Measurements from ENCODE around the gene ENO2.

The ENO2 gene

GRCh38 chr12:6929466-6930452 is 15.4 kb downstream of the ENO2 start:
- TF ChIP-seq CTCF (IDR thresholded peaks at IDR 0.05; ENCODE audit: insufficient read depth, low read length, missing control alignments): no peak
- ChIA-PET POLR2A (interaction anchor here (1.2 to 2.6 kb wide), 5 partner anchors 8 to 57 kb away, joined by 3 to 19 read pairs (median 5); partner anchors contain the start of genes C12orf57, RNU7-1 and SPSB2), CTCF (interaction anchor here (0.6 to 9.0 kb wide), 7 partner anchors 8 to 60 kb away, joined by 3 to 164 read pairs (median 7); partner anchors contain the start of genes C12orf57, RNU7-1 and SPSB2)
- H3K4me3 ChIP-seq (ENCODE audit: low read depth, low read length): peak overlapping the region; percentile 83
- no peak for DNase-seq (ENCODE audit: low read depth, low spot score)

- TF ChIP-seq CTCF (IDR thresholded peaks at IDR 0.05; ENCODE audit: insufficient read depth, low read length, missing control alignments): no peak
- no peak for DNase-seq (ENCODE audit: low read depth, low spot score)
- H3K4me3 ChIP-seq (ENCODE audit: low read depth, low read length): no peak overlapping the region
- CTCF ChIA-PET: interaction anchor here (0.8 to 10.1 kb wide), 6 partner anchors 7 to 63 kb away, joined by 3 to 134 read pairs (median 5); partner anchors contain the start of genes C12orf57, RNU7-1 and SPSB2
- POLR2A ChIA-PET: interaction anchor here (0.6 kb wide), 1 partner anchor 399 kb away, joined by 3 read pairs; no protein-coding TSS in a partner anchor
Observed at GRCh38 chr12:6932766-6933165, 18.4 kb downstream of the ENO2 start.

GRCh38 chr12:6934110-6934509 is 19.7 kb downstream of the ENO2 start:
- ChIA-PET CTCF (interaction anchor here (1.0 to 10.1 kb wide), 5 partner anchors 9 to 65 kb away, joined by 3 to 134 read pairs (median 7); partner anchors contain the start of genes C12orf57, RNU7-1 and SPSB2), POLR2A (interaction anchor here (0.6 to 2.4 kb wide), 3 partner anchors 8 to 14 kb away, joined by 3 to 12 read pairs (median 6); partner anchors contain the start of genes C12orf57 and RNU7-1)
- no peak for DNase-seq (ENCODE audit: low read depth, low spot score)

GRCh38 chr12:6935371-6936193 is 21.2 kb downstream of the ENO2 start:
- ChIA-PET POLR2A (interaction anchor here (2.3 to 2.4 kb wide), 2 partner anchors 8 to 10 kb away, joined by 6 to 12 read pairs; partner anchors contain the start of genes C12orf57 and RNU7-1), CTCF (interaction anchor here (1.1 to 10.1 kb wide), 7 partner anchors 8 to 66 kb away, joined by 3 to 134 read pairs (median 5); partner anchors contain the start of genes RNU7-1 and SPSB2)
- DNase-seq (ENCODE audit: low read depth, low spot score): no peak
- H3K4me3 ChIP-seq (ENCODE audit: low read depth, low read length): no peak overlapping the region
- TF ChIP-seq CTCF (IDR thresholded peaks at IDR 0.05; ENCODE audit: insufficient read depth, low read length, missing control alignments): no peak

More at GRCh38 chr12:6934110-6934509, 19.7 kb downstream of the ENO2 start:
- no peak overlapping the region for H3K4me3 ChIP-seq (ENCODE audit: low read depth, low read length)
- TF ChIP-seq CTCF (IDR thresholded peaks at IDR 0.05; ENCODE audit: insufficient read depth, low read length, missing control alignments): no peak

GRCh38 chr12:6936194-6936635 is 21.8 kb downstream of the ENO2 start:
- TF ChIP-seq CTCF (IDR thresholded peaks at IDR 0.05; ENCODE audit: insufficient read depth, low read length, missing control alignments): no peak
- H3K4me3 ChIP-seq (ENCODE audit: low read depth, low read length): no peak overlapping the region
- no peak for DNase-seq (ENCODE audit: low read depth, low spot score)
- ChIA-PET POLR2A (interaction anchor here (2.3 to 2.4 kb wide), 2 partner anchors 8 to 10 kb away, joined by 6 to 12 read pairs; partner anchors contain the start of genes C12orf57 and RNU7-1), CTCF (interaction anchor here (1.2 to 10.1 kb wide), 6 partner anchors 9 to 67 kb away, joined by 3 to 134 read pairs (median 7); partner anchors contain the start of gene SPSB2)

Data from AG04449 (cell line).